Endothelial cell of umbilical vein (primary cell): Measurements from ENCODE around the gene NOTCH2. TPM values are rescaled to one million over a fixed set of nuclear protein-coding genes. Genes with fewer than 3 reads are reported as not detected.

Experiments used
- BruUV-seq: library from RNA; stranded (reverse); fragments of 400-500 nt; replicated peaks from 2 replicates; lab custom pipeline; 2021; lab: Mats Ljungman, UMichigan
- CTCF ChIA-PET: fragments of 300-600, 350-600 bp; sonication (Branson Sonifier 250); formaldehyde crosslinking; loops from one replicate; lab custom pipeline; 2021; ENCODE audit warnings: antibody characterized with exemption, inconsistent platforms; lab: Charles Lee
- POLR2A ChIA-PET: fragments of 300-600, 350-600 bp; sonication (Branson Sonifier 250); formaldehyde crosslinking; loops from one replicate; lab custom pipeline; 2021; ENCODE audit warnings: antibody characterized with exemption, inconsistent platforms; lab: Charles Lee
- DNase-seq: peaks from one replicate; pipeline ENCODE4 v3.0.0-alpha.2; 2011; ENCODE audit warnings: low read depth, low spot score
- FAIRE-seq: peaks from 2 replicates; lab custom pipeline; 2011; peaks lifted over from hg19 to GRCh38; lab: Jason Lieb, UNC
- H2AFZ ChIP-seq: 2 replicates; pipeline ENCODE4 v1.6.0; 2012; ENCODE audit warnings: low read depth, low read length, control low read depth, inconsistent platforms
- H3K27ac ChIP-seq: 2 replicates; pipeline ENCODE4 v1.5.1; 2011; ENCODE audit warnings: low read depth, mild to moderate bottlenecking, control low read depth, low read length, moderate library complexity; ENCODE audit not compliant: insufficient read depth
- H3K27me3 ChIP-seq, 2 experiments: 2 replicates each; pipeline versions ENCODE4 v1.6.0 to v1.6.1; 2011; ENCODE audit warnings: low read length in 2 of 2, mixed read lengths in 1 of 2; ENCODE audit not compliant: control insufficient read depth in 2 of 2, insufficient read depth in 2 of 2
- H3K36me3 ChIP-seq, 2 experiments: 2 replicates in 1 of 2; 3 replicates in 1 of 2; pipeline ENCODE4 v1.5.1; 2011; ENCODE audit warnings: low read length in 2 of 2, mild to moderate bottlenecking in 1 of 2, moderate library complexity in 1 of 2; ENCODE audit not compliant: control insufficient read depth in 2 of 2, insufficient read depth in 2 of 2; ENCODE audit errors: extremely low read depth in 1 of 2
- H3K4me1 ChIP-seq: 3 replicates; pipeline ENCODE4 v1.5.1; 2011; ENCODE audit warnings: mild to moderate bottlenecking, low read length; ENCODE audit not compliant: control insufficient read depth, insufficient read depth; ENCODE audit errors: extremely low read depth
- H3K4me2 ChIP-seq: 2 replicates; pipeline ENCODE4 v1.6.1; 2011; ENCODE audit warnings: low read length, control low read depth, mixed read lengths; ENCODE audit not compliant: insufficient read depth
- H3K4me3 ChIP-seq, 3 experiments: fragments of 200-600 bp in 1 of 3; sonication (generic), shearing (Covaris generic) in 1 of 3; replicated peaks in 1 of 3; 2 replicates each; pipeline ENCODE4 v1.5.1; 2011 to 2016; ENCODE audit warnings: control low read depth in 3 of 3, low read length in 3 of 3, mild to moderate bottlenecking in 2 of 3, inconsistent platforms in 1 of 3, low read depth in 1 of 3, moderate library complexity in 1 of 3; ENCODE audit not compliant: insufficient read depth in 1 of 3
- H3K79me2 ChIP-seq: 2 replicates; pipeline ENCODE4 v1.6.0; 2012; ENCODE audit warnings: low read length, inconsistent platforms; ENCODE audit not compliant: control insufficient read depth, insufficient read depth
- H3K9ac ChIP-seq: replicated peaks from 2 replicates; pipeline ENCODE3; 2011; ENCODE audit warnings: low read length, control low read depth; ENCODE audit not compliant: insufficient read depth; ENCODE audit errors: extremely low read depth
- H3K9me1 ChIP-seq: replicated peaks from 3 replicates; pipeline ENCODE4 v1.6.0; 2011; ENCODE audit warnings: mild to moderate bottlenecking, low read length; ENCODE audit not compliant: control insufficient read depth, insufficient read depth; ENCODE audit errors: extremely low read depth
- H3K9me3 ChIP-seq: replicated peaks from 2 replicates; pipeline ENCODE4 v1.5.1; 2012; ENCODE audit warnings: low read length, inconsistent platforms; ENCODE audit not compliant: control insufficient read depth, insufficient read depth
- H4K20me1 ChIP-seq: replicated peaks from 2 replicates; pipeline ENCODE3; 2011; ENCODE audit warnings: mild to moderate bottlenecking, low read length; ENCODE audit not compliant: control insufficient read depth, insufficient read depth; ENCODE audit errors: extremely low read depth
- CTCF ChIP-seq, 2 donors: IDR thresholded peaks; 1 replicate in 1 of 2; 2 replicates in 1 of 2; pipeline ENCODE4 v1.5.1; 2011; ENCODE audit warnings: low read length in 2 of 2, mild to moderate bottlenecking in 2 of 2, moderate library complexity in 2 of 2, control low read depth in 1 of 2, inconsistent platforms in 1 of 2, low read depth in 1 of 2; ENCODE audit not compliant: insufficient read depth in 1 of 2; ENCODE audit errors: extremely low read depth in 1 of 2
- EZH2 ChIP-seq: IDR thresholded peaks from 2 replicates; pipeline ENCODE4 v1.6.1; 2012; ENCODE audit warnings: borderline replicate concordance, low read depth, mild to moderate bottlenecking, moderate library complexity, low read length, inconsistent platforms; ENCODE audit not compliant: severe bottlenecking
- FOS ChIP-seq: IDR thresholded peaks from 2 replicates; pipeline ENCODE4 v1.6.1; 2011; ENCODE audit warnings: mild to moderate bottlenecking, low read length, moderate library complexity, borderline replicate concordance; ENCODE audit not compliant: insufficient read depth
- GATA2 ChIP-seq: IDR thresholded peaks from 2 replicates; pipeline ENCODE4 v1.7.0; 2011; ENCODE audit warnings: low read depth, mild to moderate bottlenecking, moderate library complexity, mixed read lengths, low read length; ENCODE audit not compliant: insufficient read length, insufficient read depth
- JUN ChIP-seq: IDR thresholded peaks from 2 replicates; pipeline ENCODE4 v1.6.1; 2011; ENCODE audit warnings: borderline replicate concordance, low read depth; ENCODE audit not compliant: insufficient read length, insufficient read depth
- MYC ChIP-seq: IDR thresholded peaks from one replicate; pipeline ENCODE4 v1.6.1; 2011; ENCODE audit warnings: mild to moderate bottlenecking, low read depth, low read length
- POLR2A ChIP-seq: IDR thresholded peaks from 2 replicates; pipeline ENCODE4 v1.6.1; 2012; ENCODE audit warnings: low read depth, mild to moderate bottlenecking, control low read depth, low read length
- POLR2AphosphoS5 ChIP-seq: IDR thresholded peaks from 2 replicates; pipeline ENCODE4 v1.6.1; 2012; ENCODE audit warnings: low read depth, mild to moderate bottlenecking, control low read depth, low read length, moderate library complexity; ENCODE audit not compliant: insufficient read depth
- dilution Hi-C: fragments of 300-500 bp; cut with MboI; formaldehyde crosslinking; loops from one replicate; pipeline ENCODE4 v1.15.0; 2019; ENCODE audit warnings: low sequenced_read_pairs; ENCODE audit not compliant: extremely low pct_ligation_motif_present
- intact Hi-C: fragments of 100-400 bp; cut with micrococcal nuclease; formaldehyde crosslinking; loops from one replicate; pipeline ENCODE4 v1.10.0; 2022
- polyA plus RNA-seq, 4 experiments: library from polyadenylated mRNA; depleted of rRNA in 3 of 4; stranded (reverse) in 3 of 4; unstranded in 1 of 4; fragments of >200 nt; gene quantifications; 2 replicates each; pipeline versions ENCODE4 v1.2.1 to v1.2.3, GENCODE V29; 2011 to 2012; ENCODE audit warnings: missing spikeins in 1 of 4
- total RNA-seq: library from RNA; stranded (reverse); gene quantifications from 2 replicates; pipeline ENCODE4 v1.2.3, GENCODE V29; 2021
- TF ChIP-seq, protein P1 (sequence below): IDR thresholded peaks from 2 replicates; pipeline ENCODE4 v1.6.1; 2011; ENCODE audit not compliant: insufficient read depth, insufficient read length

Gene NOTCH2
- total and polyA plus RNA-seq, 2 donors (not counting 3 experiments of a cell fraction or from before 2014, with no cell fraction given), result 14.3 to 49.1 TPM

GRCh38 chr1:119987112-119987511, 82.3 kb downstream of the NOTCH2 start:
- POLR2A ChIA-PET, result no interaction called here
- Histone ChIP-seq H3K9me1 (no peaks in the 10 kb centered on the region), H2AFZ (no peak overlapping the region), H3K9ac (no peak overlapping the region), H3K4me1 (no peaks in the 10 kb centered on the region), H3K9me3 (no peaks in the 10 kb centered on the region), H3K4me2 (no peak overlapping the region), H4K20me1 (peaks cover 2% of the 10 kb centered on the region), H3K27me3 (no peaks in the 10 kb centered on the region), H3K4me3 (no peak overlapping the region), H3K27ac (no peak overlapping the region), H3K36me3 (no peaks in the 10 kb centered on the region), H3K79me2 (peaks cover 1% of the 10 kb centered on the region)
- no peak for FAIRE-seq
- intact Hi-C loops (no loop called here), dilution Hi-C loops (no loop called here)
- CTCF ChIA-PET, result interaction anchor here (1.0 to 2.2 kb wide), 2 partner anchors 12 to 19 kb away, joined by 3 to 6 read pairs; no protein-coding TSS in a partner anchor
- peak; percentile 20 for DNase-seq
- TF ChIP-seq FOS (peak; percentile 36), POLR2A (no peak)
- no TSS peak for BruUV-seq

DNA sequence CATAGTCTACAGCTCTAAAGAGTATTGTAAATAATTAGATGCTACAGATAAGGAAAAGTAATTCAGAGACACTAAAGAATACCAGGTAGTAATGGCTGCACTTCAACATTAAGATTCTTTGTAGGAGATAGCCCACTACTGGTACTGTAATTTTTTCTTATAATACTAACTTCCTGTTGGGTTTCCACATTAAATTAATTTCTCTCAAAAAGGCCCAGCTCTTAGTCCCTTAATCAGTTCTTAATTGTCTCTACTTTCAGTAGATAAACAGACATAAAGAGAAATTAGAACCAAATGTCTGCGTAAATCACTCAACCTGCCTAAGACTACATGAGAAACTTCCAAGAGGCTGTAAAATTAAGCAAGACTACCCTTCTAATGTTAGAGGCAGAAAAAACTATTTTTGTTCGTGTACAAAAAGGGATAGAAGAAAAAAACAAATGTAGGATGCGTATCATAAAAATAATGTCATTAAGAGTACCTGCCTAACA, 83.4 kb downstream of the NOTCH2 start:
- H3K9me1 ChIP-seq, result no peaks in the 10 kb centered on the region
- H3K4me1 ChIP-seq, result no peaks in the 10 kb centered on the region
- intact Hi-C loops (no loop called here), dilution Hi-C loops (no loop called here)
- no TSS peak for BruUV-seq
- H3K4me3 ChIP-seq, result no peak overlapping the region
- DNase-seq, result no peak
- FAIRE-seq, result no peak
- no peak overlapping the region for H3K9ac ChIP-seq
- no peak overlapping the region for H3K27ac ChIP-seq
- no peak overlapping the region for H2AFZ ChIP-seq
- H3K79me2 ChIP-seq, result peaks cover 1% of the 10 kb centered on the region
- no peaks in the 10 kb centered on the region for H3K27me3 ChIP-seq
- CTCF ChIA-PET, result interaction anchor here (2.2 kb wide), 1 partner anchor 18 kb away, joined by 6 read pairs; no protein-coding TSS in a partner anchor
- no peaks in the 10 kb centered on the region for H3K9me3 ChIP-seq
- peaks cover 2% of the 10 kb centered on the region for H4K20me1 ChIP-seq
- TF ChIP-seq EZH2, result no peak
- TF ChIP-seq CTCF (IDR thresholded peaks at IDR 0.05; ENCODE audit: extremely low read depth in 1 of 2, insufficient read depth in 1 of 2, low read depth in 1 of 2, low read length in 2 of 2), result no peak
- no peak for TF ChIP-seq FOS
- no peak for TF ChIP-seq POLR2AphosphoS5
- TF ChIP-seq, protein P1, sequence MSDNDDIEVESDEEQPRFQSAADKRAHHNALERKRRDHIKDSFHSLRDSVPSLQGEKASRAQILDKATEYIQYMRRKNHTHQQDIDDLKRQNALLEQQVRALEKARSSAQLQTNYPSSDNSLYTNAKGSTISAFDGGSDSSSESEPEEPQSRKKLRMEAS, result no peak
- TF ChIP-seq JUN, result no peak
- TF ChIP-seq POLR2A, result no peak
- no peak for TF ChIP-seq MYC
- no peak for TF ChIP-seq GATA2
- POLR2A ChIA-PET, result no interaction called here
- H3K36me3 ChIP-seq, result no peaks in the 10 kb centered on the region
- H3K4me2 ChIP-seq, result no peak overlapping the region
